Astrocyte of the spinal cord (primary cell): ENCODE data around the gene OTUD5.

Experiments
- DNase-seq: peaks from one replicate; pipeline ENCODE4 v3.0.0; 2011; ENCODE audit warnings: low read depth, low spot score
- H3K4me3 ChIP-seq: 2 replicates; pipeline ENCODE4 v1.5.1; 2011; ENCODE audit warnings: low read depth, mild to moderate bottlenecking, low read length, moderate library complexity
- in situ Hi-C: cut with HindIII; loops from 2 replicates; pipeline ENCODE4 v1.10.0; 2017; ENCODE audit warnings: low sequenced_read_pairs
- TF ChIP-seq, protein P1 (sequence below): IDR thresholded peaks from 2 replicates; pipeline ENCODE4 v1.5.1; 2012; ENCODE audit warnings: low read depth, mild to moderate bottlenecking, low read length, inconsistent platforms

The OTUD5 gene

DNA sequence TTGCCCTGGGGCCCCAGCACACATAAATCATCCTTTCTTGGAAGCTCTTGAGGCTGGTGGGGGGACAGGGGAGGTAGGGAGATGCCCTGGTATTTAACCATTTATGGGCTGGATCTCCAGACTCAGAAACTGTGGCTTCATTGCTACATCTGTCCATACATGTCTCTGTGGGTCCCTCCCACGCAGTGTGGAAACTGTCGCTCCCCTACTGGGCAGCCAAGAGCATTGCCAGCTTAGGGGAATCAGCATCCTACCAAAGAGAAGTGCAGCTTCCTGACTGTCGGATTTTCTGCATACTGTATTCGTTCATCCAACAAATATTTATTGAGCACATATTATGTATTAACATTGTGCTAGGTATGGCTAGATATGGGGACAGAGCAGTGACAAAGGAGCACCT is 41.0 kb upstream of the OTUD5 start:
- H3K4me3 ChIP-seq, result no peak overlapping the region
- in situ Hi-C loops, result no loop called here
- TF ChIP-seq, protein P1, sequence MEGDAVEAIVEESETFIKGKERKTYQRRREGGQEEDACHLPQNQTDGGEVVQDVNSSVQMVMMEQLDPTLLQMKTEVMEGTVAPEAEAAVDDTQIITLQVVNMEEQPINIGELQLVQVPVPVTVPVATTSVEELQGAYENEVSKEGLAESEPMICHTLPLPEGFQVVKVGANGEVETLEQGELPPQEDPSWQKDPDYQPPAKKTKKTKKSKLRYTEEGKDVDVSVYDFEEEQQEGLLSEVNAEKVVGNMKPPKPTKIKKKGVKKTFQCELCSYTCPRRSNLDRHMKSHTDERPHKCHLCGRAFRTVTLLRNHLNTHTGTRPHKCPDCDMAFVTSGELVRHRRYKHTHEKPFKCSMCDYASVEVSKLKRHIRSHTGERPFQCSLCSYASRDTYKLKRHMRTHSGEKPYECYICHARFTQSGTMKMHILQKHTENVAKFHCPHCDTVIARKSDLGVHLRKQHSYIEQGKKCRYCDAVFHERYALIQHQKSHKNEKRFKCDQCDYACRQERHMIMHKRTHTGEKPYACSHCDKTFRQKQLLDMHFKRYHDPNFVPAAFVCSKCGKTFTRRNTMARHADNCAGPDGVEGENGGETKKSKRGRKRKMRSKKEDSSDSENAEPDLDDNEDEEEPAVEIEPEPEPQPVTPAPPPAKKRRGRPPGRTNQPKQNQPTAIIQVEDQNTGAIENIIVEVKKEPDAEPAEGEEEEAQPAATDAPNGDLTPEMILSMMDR, result no peak
- no peak for DNase-seq

DNA sequence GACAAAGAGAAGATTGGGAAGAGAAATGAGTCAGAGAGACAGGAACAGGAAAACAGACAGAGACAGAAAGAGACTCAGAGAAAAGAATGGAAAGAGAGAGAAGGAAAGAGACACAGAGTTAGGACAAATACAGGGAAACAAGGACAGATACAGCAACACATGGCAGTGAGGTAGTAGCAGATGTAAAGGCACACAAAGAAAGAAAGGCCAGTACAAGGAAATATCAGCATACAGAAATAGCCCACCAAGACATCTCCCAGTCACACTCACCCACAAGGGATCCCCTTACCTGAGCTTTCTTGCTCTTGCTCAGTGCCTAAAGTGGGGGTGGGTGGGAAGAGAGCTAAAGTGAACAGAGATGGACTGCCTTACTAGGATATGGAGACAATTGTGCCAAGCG is 40.5 kb upstream of the OTUD5 start:
- no peak for DNase-seq
- TF ChIP-seq, protein P1, result no peak
- no peak overlapping the region for H3K4me3 ChIP-seq
- in situ Hi-C loops, result no loop called here

DNA sequence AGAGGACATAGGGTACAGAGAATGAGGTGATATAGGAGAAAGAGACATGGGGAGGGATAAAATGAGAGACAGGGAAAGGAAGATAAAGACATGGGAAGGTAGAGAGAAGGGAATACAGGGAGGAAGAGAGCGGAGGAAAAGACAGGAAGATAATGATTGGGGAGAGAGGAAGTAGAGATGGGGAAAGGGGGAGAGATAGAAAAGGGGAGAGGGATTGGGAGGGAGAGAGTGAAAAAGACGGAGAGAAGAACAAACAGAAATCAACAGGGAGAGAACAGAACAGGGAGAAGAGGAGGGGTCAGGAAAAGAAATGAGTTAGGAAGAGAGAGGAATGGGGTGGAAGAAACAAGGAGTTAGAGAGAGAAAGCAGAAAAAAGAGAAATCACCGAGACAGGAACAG is 40.0 kb upstream of the OTUD5 start:
- in situ Hi-C loops, result no loop called here
- DNase-seq, result no peak

DNA sequence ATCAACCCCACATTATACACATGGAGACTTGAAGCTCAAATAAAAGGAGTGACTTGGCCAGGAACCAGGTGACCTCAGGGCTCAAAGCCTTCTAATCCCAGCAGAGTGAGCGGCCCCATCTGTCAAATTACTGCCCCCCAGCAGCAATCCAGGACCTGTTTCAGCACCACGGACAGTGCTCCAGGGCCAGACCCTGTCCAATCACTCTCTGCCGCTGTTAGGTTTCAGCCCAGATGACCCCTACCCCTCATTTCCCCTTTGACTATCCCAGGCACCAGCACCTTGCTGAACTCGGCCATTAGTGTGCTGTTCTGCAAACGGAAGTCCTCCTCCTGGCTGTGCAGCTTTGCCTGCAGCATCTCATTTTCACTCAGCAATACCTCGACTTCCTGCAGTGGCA is 39.6 kb upstream of the OTUD5 start:
- H3K4me3 ChIP-seq, result no peak overlapping the region
- in situ Hi-C loops, result no loop called here
- no peak for DNase-seq
- TF ChIP-seq, protein P1, result no peak

More for the DNA sequence above, 40.0 kb upstream of the OTUD5 start:
- TF ChIP-seq, protein P1, result no peak
- no peak overlapping the region for H3K4me3 ChIP-seq

DNA sequence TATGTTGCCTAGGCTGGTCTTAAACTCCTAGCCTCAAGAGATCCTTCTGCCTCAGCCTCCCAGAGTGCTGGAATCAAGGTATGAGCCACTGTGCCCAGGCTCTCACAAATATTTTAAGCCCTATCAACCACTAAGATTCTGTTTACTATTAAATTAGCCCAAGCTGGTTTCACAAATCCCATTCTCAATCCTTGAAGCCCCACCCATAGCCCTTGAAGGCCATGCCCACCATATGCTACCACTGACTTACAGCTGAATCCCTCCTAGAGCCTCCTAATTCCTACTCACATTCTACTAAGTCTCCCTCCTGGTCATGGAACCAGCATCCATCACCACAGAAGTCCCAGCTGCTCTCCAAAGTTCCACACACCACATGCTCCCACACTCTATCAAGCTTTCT is 34.9 kb upstream of the OTUD5 start:
- in situ Hi-C loops, result no loop called here
- TF ChIP-seq, protein P1, result no peak
- no peak overlapping the region for H3K4me3 ChIP-seq
- no peak for DNase-seq

DNA sequence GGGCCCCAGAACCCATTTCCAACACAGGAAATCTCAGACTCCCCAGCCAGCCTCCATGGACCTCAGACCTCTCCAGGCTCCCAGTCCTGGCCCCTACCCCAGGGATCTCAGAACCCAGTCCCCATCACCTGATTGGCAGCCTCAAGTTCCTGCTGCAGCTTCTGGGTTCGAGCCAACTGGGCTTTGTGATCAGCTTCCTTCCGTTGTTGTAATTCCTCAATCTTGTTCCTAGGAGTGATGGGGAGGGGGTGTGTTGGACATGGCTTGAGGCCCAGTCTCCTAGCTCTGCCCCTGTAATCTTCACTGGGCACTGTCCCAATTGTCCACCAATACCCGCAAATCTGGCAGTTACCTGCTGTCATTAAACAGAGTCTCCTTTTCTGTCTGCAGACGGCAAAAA is 32.1 kb upstream of the OTUD5 start:
- TF ChIP-seq, protein P1, result no peak
- no peak overlapping the region for H3K4me3 ChIP-seq
- in situ Hi-C loops, result no loop called here
- no peak for DNase-seq

DNA sequence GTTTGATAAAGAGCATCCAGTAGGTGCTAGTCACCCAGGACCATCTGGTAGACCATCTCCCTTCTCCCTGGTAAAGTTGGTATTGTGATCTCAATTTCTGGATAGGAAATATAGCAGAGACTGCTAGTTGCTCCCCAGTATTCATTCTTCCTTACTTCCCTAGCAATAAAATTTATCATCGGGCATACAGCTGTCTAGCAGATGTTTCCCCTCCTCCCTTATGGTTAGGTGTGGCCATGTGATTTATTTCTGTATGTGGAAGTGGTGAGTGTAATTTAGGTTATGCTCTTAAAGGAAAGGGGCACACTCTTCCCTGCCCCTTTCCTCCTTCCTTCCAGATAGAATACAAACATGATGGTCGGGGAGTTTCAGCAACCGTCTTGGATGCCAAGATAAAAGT is 26.5 kb upstream of the OTUD5 start:
- no peak overlapping the region for H3K4me3 ChIP-seq
- DNase-seq, result no peak
- TF ChIP-seq, protein P1, result no peak
- in situ Hi-C loops, result no loop called here
